NCI-H2081 (cell line): Measurements from ENCODE around the gene SLC35B1.

ENCODE experiments used
- DNase-seq, 2 experiments: peaks; one replicate each; lab custom pipeline; 2025; lab: John Stamatoyannopoulos, UW

SLC35B1 gene, protein sequence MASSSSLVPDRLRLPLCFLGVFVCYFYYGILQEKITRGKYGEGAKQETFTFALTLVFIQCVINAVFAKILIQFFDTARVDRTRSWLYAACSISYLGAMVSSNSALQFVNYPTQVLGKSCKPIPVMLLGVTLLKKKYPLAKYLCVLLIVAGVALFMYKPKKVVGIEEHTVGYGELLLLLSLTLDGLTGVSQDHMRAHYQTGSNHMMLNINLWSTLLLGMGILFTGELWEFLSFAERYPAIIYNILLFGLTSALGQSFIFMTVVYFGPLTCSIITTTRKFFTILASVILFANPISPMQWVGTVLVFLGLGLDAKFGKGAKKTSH

DNA sequence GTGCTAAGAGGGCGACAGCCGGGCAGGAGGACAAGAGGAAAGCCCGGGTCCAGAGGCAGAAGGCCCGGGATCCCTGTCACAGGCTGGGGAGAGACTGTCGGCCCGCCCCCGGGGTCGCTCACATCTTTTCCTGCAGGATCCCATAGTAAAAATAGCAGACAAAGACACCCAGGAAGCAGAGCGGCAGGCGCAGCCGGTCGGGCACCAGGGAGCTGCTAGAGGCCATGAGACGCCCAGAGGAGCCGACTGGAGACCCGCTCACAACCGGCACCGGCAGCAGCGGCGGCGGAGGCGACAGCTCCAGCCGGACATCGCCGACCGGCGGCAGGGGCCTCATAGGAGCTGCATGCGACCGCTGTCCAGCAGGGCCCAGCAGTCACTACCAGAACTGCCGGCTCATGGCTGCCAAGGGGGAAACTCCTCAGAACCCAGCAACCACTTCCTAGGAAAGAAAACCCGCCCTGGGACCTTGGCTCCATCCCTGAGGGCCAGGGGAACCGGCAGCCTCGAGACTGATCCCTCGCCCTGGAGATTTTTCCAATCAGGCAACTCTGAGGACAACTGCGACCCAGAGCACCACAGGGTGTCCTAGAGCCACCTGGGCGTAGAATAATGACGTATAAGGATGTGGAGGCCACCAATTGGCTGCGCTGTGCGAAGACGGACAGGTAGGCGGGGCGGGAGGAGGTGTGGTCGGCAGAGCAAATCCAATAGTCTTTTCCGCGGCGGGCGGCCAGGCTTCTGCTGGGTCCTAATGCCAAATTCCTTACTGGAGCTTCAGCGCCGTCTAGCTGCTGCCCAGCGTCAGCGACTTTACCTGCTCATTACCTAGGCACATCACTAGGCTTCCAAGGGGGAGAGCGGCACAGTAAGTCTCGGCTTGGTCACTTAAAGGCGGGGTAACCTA lies at the start of gene SLC35B1:
TSS of gene SLC35B1 (minus strand) at position 357 of the 907 bp plus-strand sequence. CDS start at position 226, 131 bp downstream.
- DNase-seq: peak; percentile 99 to 100

DNA sequence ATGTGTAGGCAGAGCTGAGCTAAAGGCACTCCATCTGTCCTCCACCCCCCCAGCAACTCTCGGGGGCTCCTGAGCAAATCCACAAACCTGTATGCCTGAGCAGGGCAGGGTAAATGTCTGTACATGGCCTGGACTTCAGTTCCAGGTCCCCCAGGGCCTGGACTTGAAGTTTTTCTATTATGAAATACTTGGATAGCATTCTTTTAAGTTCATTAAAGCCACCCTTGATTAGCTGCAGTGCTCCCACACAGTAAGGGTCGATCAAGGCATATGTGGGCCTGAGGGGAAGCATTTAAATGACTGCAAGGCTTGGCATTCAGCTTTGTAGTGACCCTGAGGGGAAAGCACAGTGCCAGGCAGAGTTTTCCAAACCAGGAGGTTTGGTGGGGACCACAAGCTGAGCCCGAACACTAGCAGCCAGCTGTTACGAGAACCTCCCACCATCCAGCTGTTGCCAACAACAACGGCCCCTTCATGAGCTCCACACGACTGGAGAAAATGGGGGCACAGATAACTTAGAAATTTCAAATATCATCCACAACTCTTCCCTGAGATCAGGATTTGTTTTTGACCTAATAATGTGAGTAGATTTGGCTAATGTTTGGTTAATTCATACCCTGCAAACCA lies 49.5 kb upstream of the SLC35B1 start:
- no peak for DNase-seq

DNA sequence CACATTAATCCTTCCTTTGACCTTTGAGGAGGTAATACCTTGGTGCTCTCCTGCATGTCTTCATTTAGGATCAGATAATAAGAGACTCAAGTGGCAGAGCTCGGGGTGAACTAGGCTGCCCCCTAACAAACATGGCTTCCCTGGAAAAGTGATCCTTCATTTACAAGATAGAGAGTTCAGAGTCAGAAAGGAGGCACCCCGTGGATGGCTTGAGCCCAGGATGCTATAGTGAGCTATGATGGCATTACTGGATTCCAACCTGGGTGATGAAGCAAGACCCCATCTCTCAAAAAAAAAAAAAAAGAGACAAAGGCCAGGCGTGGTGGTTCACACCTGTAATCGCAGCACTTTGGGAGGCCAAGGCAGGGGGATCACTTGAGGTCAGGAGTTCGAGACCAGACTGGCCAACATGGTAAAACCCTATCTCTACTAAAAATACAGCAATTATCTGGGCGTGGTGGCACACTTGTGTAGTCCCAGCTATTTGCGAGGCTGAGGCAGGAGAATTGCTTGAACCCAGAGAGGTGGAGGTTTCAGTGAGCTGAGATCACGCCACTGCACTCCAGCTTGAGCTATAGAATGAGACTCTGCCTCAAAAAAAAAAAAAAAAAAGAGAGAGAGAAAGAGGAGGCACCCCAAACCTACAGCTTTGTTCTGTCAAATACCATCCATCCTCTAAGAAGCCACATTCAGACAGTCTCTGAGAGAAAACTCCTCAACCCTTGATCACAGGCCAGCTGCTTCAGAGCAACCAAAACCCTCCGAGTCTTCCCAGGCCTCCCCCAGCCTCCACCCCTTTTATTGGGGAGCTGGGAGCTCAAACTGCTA lies 48.8 kb upstream of the SLC35B1 start:
- no peak for DNase-seq

DNA sequence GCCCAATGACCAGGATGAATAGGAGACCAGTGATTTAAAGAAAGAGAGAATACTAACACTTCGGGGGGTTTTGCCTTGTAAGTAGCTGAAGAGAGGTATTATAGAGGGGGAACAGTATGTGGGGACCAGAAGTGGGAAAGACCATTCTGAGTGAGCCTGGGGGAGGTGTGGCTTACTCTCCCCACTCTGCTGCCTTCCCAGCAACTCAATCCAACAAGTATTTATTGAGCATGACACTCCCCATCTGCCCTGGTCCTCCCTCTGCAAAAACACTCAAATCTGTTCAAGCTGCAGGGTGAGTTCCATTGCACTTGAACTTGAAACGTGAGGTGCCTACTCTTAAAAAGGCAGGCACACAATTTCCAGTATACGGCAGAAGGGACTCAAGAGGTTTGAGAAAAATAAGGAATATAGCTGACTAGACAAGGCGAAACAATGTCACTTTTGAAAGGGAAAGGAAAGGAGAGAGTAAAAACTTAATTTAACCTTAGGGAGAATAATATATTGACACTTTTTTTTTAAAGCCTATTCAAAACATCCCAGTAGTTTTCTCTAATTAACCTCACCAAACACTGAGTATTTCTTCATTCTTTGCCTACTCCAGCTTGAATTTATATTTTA lies 48.0 kb upstream of the SLC35B1 start:
- no peak for DNase-seq

DNA sequence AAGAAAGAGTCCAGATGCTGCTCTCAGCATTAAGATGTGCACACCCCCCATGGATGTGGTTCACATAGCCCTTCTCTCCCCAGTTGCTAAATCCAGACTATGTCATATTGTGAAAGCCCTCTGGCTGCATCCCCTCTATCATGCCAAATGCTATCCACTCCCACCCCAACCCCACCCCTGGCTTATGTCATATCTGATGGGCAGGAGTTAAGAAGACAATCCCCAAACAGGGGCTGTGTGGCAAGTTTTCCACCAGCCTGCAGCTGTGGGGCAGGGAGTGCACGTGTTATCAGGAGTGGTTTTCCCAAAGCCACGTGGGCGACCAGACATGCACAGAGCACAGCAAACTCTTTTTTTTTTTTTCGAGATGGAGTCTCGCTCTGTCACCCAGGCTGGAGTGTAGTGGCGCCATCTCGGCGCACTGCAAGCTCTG lies 46.2 kb upstream of the SLC35B1 start:
- DNase-seq: no peak

DNA sequence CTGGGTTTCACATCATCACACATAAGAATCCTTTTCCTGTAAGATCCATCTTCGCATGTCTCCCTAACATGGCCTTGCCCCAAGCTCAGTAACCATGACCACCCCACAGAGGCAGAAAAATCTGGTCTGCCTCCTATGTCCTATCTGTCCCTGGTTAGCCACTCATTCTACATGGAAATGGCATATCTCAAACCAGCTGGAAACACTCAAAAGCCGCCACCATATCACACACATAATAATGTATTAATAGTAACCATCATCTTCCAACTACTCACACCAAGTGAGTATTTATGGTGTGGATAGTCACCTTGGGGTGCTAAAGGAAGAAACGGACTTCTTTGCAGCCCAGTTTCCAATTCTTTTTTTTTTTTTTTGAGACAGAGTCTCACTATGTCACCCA lies 44.7 kb upstream of the SLC35B1 start:
- no peak for DNase-seq

DNA sequence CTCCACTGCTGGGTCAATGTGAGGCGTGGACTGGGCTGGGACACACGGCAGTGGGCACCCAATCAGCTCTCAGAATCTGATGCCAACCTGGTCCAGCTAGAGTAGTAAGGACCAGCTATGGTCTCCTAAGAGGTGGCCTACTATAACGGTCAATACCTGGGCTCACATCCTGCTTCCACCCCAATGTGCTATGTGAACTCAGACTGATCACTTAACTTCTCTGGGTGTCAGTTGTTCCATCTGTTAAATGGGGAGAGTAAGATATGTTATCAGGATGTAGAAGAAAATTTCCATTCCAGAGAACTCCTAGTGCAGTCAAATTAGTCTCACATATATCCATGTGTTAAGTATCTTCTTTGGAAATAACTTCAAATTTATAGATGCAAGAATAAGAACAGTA lies 42.0 kb upstream of the SLC35B1 start:
- DNase-seq: no peak

DNA sequence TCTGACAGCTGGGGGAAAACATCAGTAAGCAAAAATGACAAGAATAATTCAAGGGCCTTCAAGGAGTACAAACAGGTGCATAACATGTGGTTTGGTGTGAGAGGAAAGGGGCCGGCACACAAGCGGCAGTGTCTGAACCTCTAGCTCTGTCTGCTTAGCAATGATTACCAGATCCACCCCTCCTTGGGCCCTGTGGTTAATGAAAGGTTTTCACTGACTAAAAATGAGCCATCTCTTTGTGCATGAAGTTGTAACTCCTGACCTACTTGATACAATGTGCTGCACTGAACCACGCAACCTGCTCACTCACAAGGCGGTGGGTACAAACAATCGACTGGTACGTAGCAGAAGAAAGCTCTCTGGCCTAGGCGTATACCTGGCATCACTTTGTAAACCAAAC lies 41.0 kb upstream of the SLC35B1 start:
- DNase-seq: no peak

DNA sequence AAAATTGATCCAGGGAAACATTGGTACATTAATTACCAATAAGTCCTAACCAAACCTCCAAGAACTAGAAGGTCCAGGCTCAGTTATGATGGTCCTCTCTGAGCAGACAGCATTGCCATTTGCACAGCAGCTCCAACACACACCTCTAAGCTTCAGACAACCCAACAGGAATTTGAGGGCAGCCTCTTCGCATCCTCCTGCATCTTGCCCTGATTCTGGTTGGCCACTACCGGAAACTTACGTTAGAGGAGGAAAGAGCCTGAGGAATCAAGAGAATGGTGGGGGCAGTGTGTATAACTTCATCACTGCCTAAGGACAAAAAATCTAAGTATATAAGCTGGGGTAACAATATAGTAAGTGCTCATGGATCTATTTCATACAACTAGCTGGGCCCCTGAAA lies 40.5 kb upstream of the SLC35B1 start:
- DNase-seq: no peak

DNA sequence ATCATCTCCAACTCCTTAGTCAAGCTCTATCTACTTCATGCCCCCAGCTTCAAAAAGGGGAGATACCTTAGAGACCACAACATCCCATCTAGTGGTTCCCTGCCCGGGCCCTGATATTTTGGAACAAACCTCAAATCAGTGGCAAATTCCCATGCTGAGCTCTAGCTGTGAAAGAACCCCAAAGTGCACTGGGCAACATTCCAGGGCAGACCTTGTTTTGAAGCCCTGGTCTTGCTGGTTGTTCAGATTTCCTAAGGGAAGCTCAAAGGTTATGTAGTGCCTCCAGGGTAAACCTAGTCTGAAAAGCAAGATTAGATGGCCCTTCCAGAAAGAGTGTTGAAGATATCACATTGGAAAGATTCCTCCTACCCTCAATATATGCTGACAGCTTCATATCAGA lies 39.9 kb upstream of the SLC35B1 start:
- DNase-seq: no peak

DNA sequence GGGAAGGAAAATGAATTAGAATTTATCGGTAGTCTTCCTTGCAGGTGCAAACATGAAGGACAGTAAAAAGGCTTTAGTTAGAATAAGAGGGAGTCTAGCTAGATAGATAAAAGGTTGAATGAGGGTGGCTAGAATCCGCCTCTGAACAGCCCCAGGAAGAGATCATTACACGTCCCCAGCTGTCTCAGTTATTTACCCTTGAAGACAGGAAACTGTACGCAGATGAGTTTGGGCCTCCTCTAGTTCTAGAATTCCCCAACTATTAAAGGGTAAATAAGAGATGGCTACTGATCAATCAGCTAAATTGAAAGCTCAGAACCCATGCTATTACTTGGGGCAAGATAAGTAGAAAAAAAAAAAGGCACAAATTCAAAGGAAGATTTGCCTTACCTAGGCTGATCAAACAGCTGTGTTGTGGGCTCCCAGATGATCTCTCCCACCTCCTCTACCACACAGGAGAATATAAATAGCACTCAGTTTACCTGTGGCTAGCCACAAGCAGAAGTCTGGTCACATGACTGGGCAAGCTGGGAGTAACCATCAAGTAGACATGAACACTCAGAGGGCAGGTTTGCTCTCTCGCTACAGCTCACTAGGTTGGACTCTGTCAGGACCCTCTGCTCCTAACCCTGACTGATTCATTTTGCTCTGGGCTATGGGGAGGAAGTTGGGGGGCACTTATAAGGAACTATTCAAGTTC lies 39.2 kb upstream of the SLC35B1 start:
- DNase-seq: no peak

DNA sequence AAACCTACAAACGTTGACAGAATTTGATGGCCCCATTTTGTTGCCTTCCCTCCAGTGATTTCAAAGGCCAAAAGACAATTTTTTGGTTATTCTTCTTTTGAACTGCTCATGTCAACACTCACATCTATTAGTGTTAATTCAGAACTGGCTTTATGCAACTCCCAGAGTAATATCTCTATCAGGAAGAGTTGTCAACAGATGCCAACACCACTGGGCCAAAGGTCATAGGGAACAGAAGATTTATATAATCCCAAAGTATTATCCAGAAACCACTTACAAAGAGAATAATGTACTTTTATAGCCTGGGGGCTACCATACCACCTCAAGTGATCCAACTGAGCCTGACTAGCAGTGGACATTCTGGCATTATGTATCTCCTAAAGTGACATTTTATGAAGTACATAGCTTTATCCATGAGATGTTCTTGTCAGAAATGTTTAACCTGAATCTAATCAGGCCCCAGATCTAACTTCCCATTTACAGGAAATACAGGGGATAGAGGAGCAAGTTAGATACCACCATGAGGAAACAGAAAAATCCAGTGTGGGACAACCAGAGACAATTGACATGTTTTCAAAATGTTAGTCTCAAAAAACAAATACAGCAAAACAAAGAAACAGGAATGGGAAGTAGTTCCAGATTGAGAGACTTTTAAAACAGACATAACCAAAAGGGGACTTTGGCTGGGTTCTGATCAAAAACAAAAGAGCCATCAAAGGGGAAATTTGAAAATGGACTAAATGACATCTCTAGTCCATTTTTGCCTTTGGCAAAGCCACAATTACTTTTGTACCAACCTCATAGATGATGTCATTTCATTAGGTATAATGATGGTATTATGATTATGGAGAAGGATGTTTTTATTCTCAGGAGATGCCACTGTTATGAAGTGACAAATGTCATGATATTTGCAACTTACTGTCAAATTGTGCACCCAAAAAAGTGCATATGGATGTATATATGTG lies 37.7 kb upstream of the SLC35B1 start:
- DNase-seq: no peak

DNA sequence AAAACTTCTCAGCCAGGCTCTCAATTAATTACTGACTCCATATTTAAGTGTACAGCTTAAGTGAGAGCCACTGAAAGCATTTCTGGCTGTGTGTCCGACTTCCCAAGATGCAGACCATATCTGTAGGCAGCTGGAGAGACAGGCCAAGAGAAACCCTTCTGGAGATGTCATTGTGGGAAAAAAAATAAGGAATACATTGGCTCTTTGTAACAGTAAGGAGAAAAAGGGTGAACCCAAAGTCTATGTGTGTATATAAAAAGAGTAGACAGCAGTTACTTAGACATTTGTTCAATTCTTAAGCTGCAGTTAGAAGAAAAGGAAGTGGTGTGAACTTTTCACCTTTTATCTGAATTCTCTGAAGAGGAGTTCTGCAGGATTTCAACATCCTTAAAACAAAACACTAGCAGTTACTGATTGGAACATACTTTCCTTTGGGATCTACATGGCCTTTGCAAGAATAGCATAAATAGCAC lies 34.4 kb upstream of the SLC35B1 start:
- DNase-seq: no peak

DNA sequence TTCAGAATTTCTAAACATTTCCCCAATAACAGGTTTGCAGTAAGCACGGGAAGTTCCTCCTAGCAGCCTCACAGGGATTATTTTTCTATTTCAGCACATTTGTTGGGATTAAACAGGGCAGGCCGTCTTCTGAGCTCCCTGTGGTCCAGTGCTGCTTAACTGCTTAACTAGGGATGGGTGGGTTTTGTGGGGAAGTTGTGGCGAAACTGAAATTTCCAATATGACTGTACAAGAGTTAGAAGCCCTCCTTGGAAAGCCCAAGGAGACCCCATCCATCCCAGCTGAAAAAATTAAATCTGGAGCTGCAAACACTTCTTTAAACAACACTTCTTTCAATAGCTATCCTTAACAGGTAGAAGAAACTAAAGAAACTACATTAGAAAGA lies 33.9 kb upstream of the SLC35B1 start:
- DNase-seq: no peak

DNA sequence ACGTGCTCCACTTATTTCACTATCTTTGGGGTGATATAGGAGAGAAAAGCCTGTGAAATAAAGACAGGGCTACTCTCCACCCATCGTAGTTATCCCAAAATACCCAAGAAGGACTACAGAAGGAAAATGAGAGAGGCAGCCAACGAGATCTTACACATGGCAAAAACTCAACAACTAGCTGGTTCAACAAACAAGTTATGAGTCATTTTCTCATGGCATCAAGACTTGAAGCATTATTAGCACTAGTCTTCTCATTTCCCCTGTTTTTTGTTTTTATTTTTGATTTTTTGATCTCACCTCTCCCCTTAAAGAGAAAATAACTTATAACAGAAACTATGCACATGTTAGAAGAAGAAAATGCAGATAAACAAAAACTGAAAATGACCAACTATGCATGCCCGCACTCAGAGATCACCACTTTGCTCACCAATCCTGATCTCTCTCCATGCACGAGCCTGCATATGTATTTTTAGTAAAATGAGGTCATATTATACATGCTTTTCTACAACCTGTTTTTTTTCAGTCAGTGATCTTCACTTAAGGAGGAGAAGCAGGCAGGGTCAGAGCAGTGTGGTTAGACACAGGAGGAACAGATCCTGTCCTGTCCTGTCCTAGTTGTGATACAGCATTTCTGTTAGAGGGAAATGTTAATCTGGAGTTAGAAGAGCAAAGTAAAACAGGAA lies 33.4 kb upstream of the SLC35B1 start:
- DNase-seq: no peak

DNA sequence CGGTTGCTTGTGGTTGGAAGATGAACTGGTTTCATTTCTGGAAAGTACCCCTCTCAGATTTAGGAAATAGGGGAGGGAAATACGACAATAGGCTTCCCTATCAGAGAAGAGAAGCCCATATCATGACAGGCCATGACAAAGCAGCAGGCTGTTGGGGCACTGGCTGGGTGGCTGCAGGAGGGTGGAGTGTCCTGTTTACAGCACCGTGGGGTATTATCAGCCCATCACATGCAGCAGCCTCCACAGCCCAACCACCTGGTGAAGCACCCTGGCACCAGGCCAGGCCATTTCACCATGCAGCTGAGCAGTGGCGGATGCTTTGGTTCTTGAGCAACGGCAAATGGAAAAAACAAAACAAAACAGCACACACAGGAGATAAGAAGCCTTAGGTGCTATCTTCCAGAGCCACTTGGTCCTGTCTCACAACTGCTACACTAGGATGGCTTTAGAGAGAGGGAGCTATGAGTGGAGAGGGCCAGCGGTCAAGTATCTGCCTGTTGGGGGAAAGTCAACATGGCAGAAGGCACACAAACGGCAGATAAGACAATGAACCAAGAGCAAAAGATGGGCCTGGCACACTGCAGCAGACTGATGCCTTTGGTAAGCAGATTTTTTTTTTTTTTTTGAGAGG lies 32.0 kb upstream of the SLC35B1 start:
- peak; percentile 72 to 81 for DNase-seq

DNA sequence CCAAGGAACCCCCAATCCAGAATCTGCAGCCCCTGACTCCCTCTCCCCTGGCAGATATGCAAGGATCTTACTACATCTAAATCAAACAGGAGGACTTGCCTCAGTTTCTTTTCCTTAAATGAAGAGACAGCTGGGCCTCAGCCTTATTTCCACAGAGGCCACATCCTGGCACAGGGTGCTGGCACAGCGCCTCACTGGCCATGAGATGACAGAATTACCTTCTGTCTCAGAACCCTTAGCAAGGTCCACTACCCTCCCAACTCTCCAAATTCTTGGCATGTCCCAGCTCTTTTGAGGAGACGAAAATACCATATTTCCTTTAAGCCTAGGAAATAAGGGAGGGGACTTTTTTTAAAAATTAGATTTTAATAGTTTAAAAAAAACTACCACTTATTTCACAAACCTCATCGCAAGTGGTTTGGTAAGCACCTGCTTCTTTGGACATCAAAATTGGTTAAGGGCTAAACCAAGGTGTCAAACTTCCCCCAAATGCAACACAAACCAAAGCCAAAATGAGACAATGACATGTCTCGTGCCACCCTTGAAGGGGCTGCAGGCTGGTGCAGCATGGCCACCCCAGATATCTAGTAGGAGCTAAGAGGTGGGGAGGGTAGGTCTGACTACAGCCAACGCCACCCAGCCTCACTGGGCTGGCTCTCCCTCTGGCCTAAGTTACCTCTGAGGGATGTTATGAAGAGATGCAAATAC lies 30.8 kb upstream of the SLC35B1 start:
- no peak for DNase-seq
